Vagina (tissue), 2 donors: ENCODE measurements around the gene E2F1.

Source experiments
- POLR2A ChIP-seq, 2 donors: fragments of 450-650 bp; IDR thresholded peaks; one replicate each; pipeline ENCODE4 v1.6.1; 2017; ENCODE audit warnings: antibody characterized with exemption in 2 of 2, mild to moderate bottlenecking in 2 of 2, moderate library complexity in 2 of 2
- TF ChIP-seq, protein P1 (sequence below), 3 experiments: fragments of 450-650 bp in 2 of 3; fragments of 200-600 bp in 1 of 3; sonication (generic) in 1 of 3; IDR thresholded peaks; one replicate each; pipeline ENCODE4 v1.5.1; 2017 to 2019; ENCODE audit warnings: antibody characterized with exemption in 3 of 3, mild to moderate bottlenecking in 2 of 3, moderate library complexity in 2 of 3

DNA sequence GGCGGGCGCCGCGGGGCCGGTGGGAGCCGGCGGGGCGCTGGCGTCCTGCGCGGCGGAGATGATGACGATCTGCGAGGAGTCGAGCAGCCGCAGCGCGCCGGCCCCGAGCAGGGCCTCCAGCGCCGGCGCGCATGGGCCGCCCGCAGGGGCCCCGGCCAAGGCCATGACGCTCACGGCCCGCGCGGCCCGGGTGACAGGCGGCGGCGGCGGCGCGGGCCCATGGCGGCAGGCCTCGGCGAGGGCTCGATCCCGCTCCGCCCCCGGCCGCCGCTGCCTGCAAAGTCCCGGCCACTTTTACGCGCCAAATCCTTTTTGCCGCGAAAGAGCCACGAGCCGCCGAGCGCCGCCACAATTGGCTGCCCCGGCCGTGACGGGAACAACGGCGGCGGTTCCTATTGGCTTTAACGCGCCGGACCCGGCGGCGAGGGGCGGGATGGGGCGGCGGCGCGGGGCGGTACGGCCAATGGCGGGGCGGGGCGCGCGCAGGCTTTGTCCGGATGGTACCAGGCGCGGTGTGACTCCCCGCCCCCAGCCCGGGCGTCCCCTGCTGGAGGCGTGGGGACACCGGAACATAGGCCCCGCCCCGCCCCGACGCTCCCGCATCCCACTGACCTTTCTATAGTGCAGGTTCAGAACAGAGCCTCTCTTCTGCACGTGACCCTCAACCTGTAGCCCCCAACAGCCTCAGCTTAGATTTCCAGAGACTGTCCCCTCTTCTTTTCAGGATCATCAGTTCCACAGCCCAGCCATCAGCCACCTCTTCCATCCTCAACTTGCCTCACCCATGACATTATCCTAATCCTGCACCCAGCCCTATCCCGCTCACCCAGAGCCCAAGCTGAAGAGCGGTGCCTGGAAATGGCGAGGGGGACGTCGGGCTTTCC is at the start of gene E2F1:
- TF ChIP-seq POLR2A (IDR thresholded peaks at IDR 0.05): no peak
- TF ChIP-seq, protein P1, sequence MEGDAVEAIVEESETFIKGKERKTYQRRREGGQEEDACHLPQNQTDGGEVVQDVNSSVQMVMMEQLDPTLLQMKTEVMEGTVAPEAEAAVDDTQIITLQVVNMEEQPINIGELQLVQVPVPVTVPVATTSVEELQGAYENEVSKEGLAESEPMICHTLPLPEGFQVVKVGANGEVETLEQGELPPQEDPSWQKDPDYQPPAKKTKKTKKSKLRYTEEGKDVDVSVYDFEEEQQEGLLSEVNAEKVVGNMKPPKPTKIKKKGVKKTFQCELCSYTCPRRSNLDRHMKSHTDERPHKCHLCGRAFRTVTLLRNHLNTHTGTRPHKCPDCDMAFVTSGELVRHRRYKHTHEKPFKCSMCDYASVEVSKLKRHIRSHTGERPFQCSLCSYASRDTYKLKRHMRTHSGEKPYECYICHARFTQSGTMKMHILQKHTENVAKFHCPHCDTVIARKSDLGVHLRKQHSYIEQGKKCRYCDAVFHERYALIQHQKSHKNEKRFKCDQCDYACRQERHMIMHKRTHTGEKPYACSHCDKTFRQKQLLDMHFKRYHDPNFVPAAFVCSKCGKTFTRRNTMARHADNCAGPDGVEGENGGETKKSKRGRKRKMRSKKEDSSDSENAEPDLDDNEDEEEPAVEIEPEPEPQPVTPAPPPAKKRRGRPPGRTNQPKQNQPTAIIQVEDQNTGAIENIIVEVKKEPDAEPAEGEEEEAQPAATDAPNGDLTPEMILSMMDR (IDR thresholded peaks at IDR 0.05): peak; percentile 26 to 41 (median 34)
